Gastroesophageal sphincter (tissue), 4 donors: Measurements from ENCODE around the gene CAD. TPM values are rescaled to one million over a fixed set of nuclear protein-coding genes. Genes with fewer than 3 reads are reported as not detected.
A peak's percentile ranks its signal among the peaks of the same experiment; 100 is the strongest.
"Not testable (repeated sequence)": the region's sequence is repeated elsewhere in the genome, so short reads cannot be mapped to it uniquely, and the experiment has no call there.

Experiments
- ATAC-seq: fragments of 150-250 bp; one replicate; pipeline ENCODE4 v1.9.1; 2016; ENCODE audit warnings: mild to moderate bottlenecking, moderate library complexity
- H3K27ac ChIP-seq, 4 donors: fragments of 200-600 bp; sonication (generic) in 3 of 4; 1 replicate in 3 of 4; 2 replicates in 1 of 4; pipeline ENCODE4 v1.5.1; 2016 to 2019
- H3K27me3 ChIP-seq: fragments of 200-600 bp; sonication (generic); one replicate; pipeline ENCODE4 v1.5.1; 2019
- H3K36me3 ChIP-seq, 2 donors: fragments of 200-600 bp; sonication (generic); one replicate each; pipeline ENCODE4 v1.5.1; 2019; ENCODE audit warnings: control low read depth in 1 of 2
- H3K4me1 ChIP-seq, 3 donors: fragments of 200-600 bp; sonication (generic); 1 replicate in 2 of 3; 2 replicates in 1 of 3; pipeline ENCODE4 v1.5.1; 2016 to 2019; ENCODE audit warnings: control low read depth in 2 of 3
- H3K4me3 ChIP-seq, 2 donors: fragments of 200-600 bp; sonication (generic); one replicate each; pipeline ENCODE4 v1.5.1; 2019; ENCODE audit warnings: mild to moderate bottlenecking in 1 of 2, moderate library complexity in 1 of 2
- H3K9me3 ChIP-seq, 3 donors: fragments of 200-600 bp; sonication (generic); one replicate each; pipeline ENCODE4 v1.5.1; 2017 to 2019; ENCODE audit warnings: control low read depth in 2 of 3
- EP300 ChIP-seq: sonication (generic); formaldehyde crosslinking; IDR thresholded peaks from one replicate; pipeline ENCODE4 v1.6.1; 2017; ENCODE audit warnings: antibody characterized with exemption, mild to moderate bottlenecking
- POLR2A ChIP-seq, 2 donors: fragments of 450-650 bp; IDR thresholded peaks; one replicate each; pipeline ENCODE4 v1.6.1; 2017; ENCODE audit warnings: antibody characterized with exemption in 2 of 2, mild to moderate bottlenecking in 2 of 2, moderate library complexity in 1 of 2
- POLR2AphosphoS5 ChIP-seq: sonication (generic); formaldehyde crosslinking; IDR thresholded peaks from one replicate; pipeline ENCODE4 v1.6.1; 2017; ENCODE audit warnings: antibody characterized with exemption
- WGBS, 2 donors: methylation state at CpG; one replicate each; pipeline ENCODE4 v1.1.5; 2018; ENCODE audit warnings: low coverage in 1 of 2; 5-methylcytosine and 5-hydroxymethylcytosine counted together
- total RNA-seq, 4 donors: library from RNA; depleted of rRNA; stranded (reverse); fragments of >200 nt; gene quantifications; one replicate each; pipeline ENCODE4 v1.1.0, GENCODE V29; 2016
- TF ChIP-seq, protein P1 (sequence below), 4 experiments: fragments of 200-600 bp in 2 of 4; fragments of 450-650 bp in 2 of 4; sonication (generic) in 1 of 4; IDR thresholded peaks; one replicate each; pipeline ENCODE4 v1.5.1; 2017 to 2019; ENCODE audit warnings: antibody characterized with exemption in 4 of 4, mild to moderate bottlenecking in 2 of 4, moderate library complexity in 2 of 4

The CAD gene
- total RNA-seq, 4 donors from 2014 or later: 12.1 to 23.3 (median 16.3) TPM

DNA sequence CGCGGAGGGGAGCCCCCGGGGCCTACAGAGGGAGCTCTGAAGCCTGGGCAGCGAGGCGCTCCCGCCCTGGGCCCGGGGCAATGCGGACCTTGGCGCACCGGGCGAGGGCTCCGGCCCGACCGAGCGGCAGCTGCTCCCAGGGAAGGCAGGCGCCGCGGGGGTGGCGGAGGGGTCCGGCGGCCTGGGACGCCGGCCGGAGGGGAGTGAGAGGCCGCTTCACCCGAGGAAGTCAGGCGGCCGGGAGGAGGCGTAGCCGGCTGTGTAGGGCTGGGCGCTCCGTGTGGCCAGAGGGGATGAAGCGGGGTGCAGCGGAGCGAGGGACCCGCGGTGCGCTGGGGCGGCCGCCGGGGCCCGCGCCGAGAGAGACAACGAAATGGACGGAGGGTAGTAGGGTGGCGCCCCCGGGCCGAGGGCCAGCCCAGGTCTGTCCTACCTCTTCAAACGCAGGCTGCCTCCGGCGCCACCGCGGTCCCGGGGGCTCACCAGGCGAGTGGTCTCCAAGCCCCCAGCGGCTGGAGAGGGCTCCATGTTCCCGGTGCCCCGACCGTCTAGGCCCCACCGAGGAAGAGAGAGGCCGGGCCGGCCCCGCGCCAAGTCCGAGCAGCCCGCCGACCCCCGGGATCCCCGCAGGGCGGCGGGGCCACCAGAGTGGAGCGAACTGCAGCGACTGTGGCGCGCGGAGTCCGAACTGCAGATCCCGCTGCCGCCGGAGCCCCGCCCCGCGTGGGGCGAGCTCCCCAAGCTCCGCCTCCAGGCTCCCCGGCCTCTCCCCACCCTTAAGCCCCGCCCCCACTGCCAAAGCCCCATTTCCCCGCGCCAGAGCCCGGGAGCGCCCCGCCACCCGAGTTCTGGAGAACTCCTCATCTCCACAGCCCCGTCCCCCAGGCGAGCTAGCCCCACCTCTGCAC, 45.5 kb downstream of the CAD start, which contains the start of gene SLC30A3:
Gene SLC30A3, minus strand, starts transcription at position 669 of the 908 bp plus-strand sequence. Its CDS starts 141 bp downstream, at position 528.
- Histone ChIP-seq H3K36me3 (no peaks in the 10 kb centered on the region), H3K9me3 (no peaks in the 10 kb centered on the region), H3K27me3 (peaks cover 100% of the 10 kb centered on the region), H3K4me3 (peak within 1 kb of the TSS; percentile 7 to 55), H3K4me1 (peaks cover 0 to 42% (median 34%) of the 10 kb centered on the region in 3 donors), H3K27ac (no peak within 1 kb of the TSS)
- no peak for TF ChIP-seq POLR2AphosphoS5
- TF ChIP-seq, protein P1, sequence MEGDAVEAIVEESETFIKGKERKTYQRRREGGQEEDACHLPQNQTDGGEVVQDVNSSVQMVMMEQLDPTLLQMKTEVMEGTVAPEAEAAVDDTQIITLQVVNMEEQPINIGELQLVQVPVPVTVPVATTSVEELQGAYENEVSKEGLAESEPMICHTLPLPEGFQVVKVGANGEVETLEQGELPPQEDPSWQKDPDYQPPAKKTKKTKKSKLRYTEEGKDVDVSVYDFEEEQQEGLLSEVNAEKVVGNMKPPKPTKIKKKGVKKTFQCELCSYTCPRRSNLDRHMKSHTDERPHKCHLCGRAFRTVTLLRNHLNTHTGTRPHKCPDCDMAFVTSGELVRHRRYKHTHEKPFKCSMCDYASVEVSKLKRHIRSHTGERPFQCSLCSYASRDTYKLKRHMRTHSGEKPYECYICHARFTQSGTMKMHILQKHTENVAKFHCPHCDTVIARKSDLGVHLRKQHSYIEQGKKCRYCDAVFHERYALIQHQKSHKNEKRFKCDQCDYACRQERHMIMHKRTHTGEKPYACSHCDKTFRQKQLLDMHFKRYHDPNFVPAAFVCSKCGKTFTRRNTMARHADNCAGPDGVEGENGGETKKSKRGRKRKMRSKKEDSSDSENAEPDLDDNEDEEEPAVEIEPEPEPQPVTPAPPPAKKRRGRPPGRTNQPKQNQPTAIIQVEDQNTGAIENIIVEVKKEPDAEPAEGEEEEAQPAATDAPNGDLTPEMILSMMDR (IDR thresholded peaks at IDR 0.05): no peak
- no CpG with 5 or more reads among the region's 96 CpGs for WGBS, 2 donors
- peak; percentile 38 for ATAC-seq

DNA sequence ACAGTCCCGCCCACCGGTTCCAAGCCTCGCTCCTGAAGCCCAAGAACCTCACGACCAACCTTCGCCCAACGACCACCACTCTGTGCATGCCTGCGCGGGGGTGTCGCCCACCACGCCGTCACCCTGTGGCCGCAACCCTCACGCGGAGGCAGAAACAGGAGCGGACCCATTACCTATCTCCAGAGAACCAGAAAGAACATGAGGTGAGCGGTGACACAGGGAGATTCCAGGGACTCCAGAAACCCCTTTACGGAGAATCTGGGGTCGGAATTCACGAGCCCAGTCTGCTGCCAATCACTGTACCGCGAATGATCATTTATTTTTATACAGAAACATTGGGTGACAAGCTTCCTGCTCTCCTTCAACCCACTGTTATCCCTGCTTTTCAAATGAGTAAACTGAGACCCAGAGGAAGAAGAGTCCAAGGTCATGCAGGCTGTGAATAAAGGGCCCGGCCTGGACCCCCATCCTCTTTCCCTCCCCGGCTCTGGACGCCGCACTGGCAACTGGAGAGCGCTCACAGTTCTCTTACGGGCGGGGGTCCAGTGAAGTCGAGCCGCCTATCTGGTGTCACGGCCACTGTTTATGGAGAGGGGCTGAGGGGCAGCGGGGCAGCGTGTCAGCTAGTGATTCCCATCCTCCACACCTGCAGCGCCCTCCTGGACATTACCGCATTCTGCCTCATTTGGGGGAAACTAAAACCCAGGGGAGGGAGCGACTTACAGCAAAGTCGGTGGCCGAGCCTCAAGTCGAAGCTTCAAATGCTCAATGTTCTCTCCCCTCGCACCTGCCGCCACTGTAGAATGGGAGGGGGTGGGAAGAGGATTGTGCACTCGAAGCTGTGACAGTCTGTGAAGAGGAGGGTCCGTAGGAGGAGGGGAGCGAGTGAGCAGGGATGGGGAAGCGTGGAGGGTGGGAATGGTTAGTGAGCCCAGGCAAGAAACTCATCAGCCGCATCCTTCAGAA, 46.4 kb downstream of the CAD start:
- ATAC-seq: no peak
- H3K27ac ChIP-seq: no peak overlapping the region
- TF ChIP-seq POLR2A (IDR thresholded peaks at IDR 0.05): no peak
- peaks cover 100% of the 10 kb centered on the region for H3K27me3 ChIP-seq
- peak overlapping the region; percentile 7 to 55 for H3K4me3 ChIP-seq
- H3K36me3 ChIP-seq: no peaks in the 10 kb centered on the region
- no peaks in the 10 kb centered on the region for H3K9me3 ChIP-seq
- 2% methylated on average over 10 of the region's 46 CpGs; no CpG with 5 or more reads in 1 of the 2 donors for WGBS, 2 donors
- H3K4me1 ChIP-seq: peaks cover 0 to 42% (median 34%) of the 10 kb centered on the region in 3 donors

- no peak for TF ChIP-seq POLR2AphosphoS5
- peak overlapping the region in 1 of 2 donors; percentile 55 for H3K4me3 ChIP-seq
- H3K27me3 ChIP-seq: peaks cover 100% of the 10 kb centered on the region
- WGBS, 2 donors: 0 to 1% methylated on average over 11 to 15 of the region's 38 CpGs
- H3K4me1 ChIP-seq: peaks cover 0 to 42% (median 34%) of the 10 kb centered on the region in 3 donors
- H3K27ac ChIP-seq: no peak overlapping the region
- no peak for ATAC-seq
- H3K36me3 ChIP-seq: no peaks in the 10 kb centered on the region
- H3K9me3 ChIP-seq: no peaks in the 10 kb centered on the region
Measured at GRCh38 chr2:27264253-27264752, 47.1 kb downstream of the CAD start.

GRCh38 chr2:27264753-27265535, 47.8 kb downstream of the CAD start:
- peak; percentile 64 for ATAC-seq
- Histone ChIP-seq H3K36me3 (no peaks in the 10 kb centered on the region), H3K27ac (no peak overlapping the region), H3K9me3 (no peaks in the 10 kb centered on the region), H3K27me3 (peaks cover 100% of the 10 kb centered on the region), H3K4me1 (peaks cover 0 to 42% (median 34%) of the 10 kb centered on the region in 3 donors), H3K4me3 (peak overlapping the region in 1 of 2 donors; percentile 55)
- WGBS, 2 donors: 36% methylated on average over 3 of the region's 56 CpGs; no CpG with 5 or more reads in 1 of the 2 donors
- TF ChIP-seq POLR2A (IDR thresholded peaks at IDR 0.05) (no peak), EP300 (no peak), POLR2AphosphoS5 (no peak)
- TF ChIP-seq, protein P1 (IDR thresholded peaks at IDR 0.05): peak in 3 of 4 experiments; percentile 26 to 57 (median 45)

DNA sequence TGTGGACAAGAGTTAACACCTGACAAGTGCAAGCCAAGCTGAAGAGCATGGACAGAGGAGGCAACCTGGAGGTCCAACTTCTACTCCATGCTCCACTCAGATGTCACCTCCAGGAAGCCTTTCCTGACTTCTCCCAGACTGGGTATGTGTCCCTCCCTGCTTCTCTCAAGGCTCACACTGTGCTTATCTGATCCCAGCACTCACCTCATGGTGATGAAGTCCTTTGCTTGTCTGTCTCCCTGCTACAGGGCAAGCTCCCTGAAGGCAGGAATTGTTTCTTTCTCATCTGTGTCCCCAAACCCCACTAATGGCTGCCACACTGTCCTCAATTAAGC, 48.3 kb downstream of the CAD start:
- ATAC-seq: no peak
- no peak for TF ChIP-seq EP300
- Histone ChIP-seq H3K36me3 (no peaks in the 10 kb centered on the region), H3K27me3 (peaks cover 100% of the 10 kb centered on the region), H3K4me1 (peaks cover 0 to 42% (median 34%) of the 10 kb centered on the region in 3 donors), H3K4me3 (no peak overlapping the region), H3K27ac (no peak overlapping the region), H3K9me3 (no peaks in the 10 kb centered on the region)

DNA sequence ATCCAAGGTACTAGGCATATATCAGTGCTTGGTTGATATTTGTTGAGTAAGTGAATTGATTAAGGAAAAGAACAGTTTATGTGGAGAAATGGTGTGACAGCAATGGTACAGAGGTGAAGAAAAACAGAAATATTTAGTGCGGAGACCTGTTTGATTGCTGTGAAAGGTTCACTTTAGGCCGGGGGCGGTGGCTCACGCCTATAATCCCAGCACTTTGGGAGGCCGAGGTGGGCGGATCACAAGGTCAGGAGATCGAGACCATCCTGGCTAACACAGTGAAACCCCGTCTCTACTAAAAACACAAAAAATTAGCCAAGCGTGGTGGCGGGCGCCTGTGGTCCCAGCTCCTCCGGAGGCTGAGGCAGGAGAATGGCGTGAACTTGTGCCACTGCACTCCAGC, 51.1 kb downstream of the CAD start:
- H3K27me3 ChIP-seq: peaks cover 91% of the 10 kb centered on the region
- not testable (repeated sequence) for H3K9me3 ChIP-seq
- WGBS, 2 donors: 77 to 81% methylated on average over 9 to 10 of the region's 13 CpGs

More for the DNA sequence above, 51.1 kb downstream of the CAD start:
- not testable (repeated sequence) for H3K27ac ChIP-seq, H3K36me3 ChIP-seq, H3K4me3 ChIP-seq, ATAC-seq
- peaks cover 0 to 22% (median 17%) of the 10 kb centered on the region in 3 donors for H3K4me1 ChIP-seq
